WTC11 (cell line): ENCODE results near the gene NPTX1. TPM values are rescaled to one million over a fixed set of nuclear protein-coding genes. Genes with fewer than 3 reads are reported as not detected.

Source experiments
- ATAC-seq: fragments of 200-7000 bp; cut with Tn5 transposase; 2 replicates; pipeline ENCODE4 v1.10.0; 2021; ENCODE audit warnings: mild to moderate bottlenecking, moderate library complexity
- CTCF ChIA-PET: fragments of 300-600 bp; sonication (Branson Sonifier 250); formaldehyde crosslinking; loops from one replicate; lab custom pipeline; 2021; ENCODE audit warnings: antibody characterized with exemption; lab: Charles Lee
- POLR2A ChIA-PET: fragments of 350-600 bp; sonication (Branson Sonifier 250); formaldehyde crosslinking; loops from one replicate; lab custom pipeline; 2021; ENCODE audit warnings: antibody characterized with exemption; lab: Charles Lee
- DNase-seq: peaks from one replicate; pipeline ENCODE4 v3.0.0; 2021; ENCODE audit warnings: low spot score
- H3K27ac Mint-ChIP-seq: 2 replicates; pipeline ENCODE4 v1.8.0; 2021; ENCODE audit warnings: mixed read lengths
- H3K27me3 Mint-ChIP-seq: 2 replicates; pipeline ENCODE4 v1.8.0; 2021; ENCODE audit warnings: low read depth, mild to moderate bottlenecking, moderate library complexity, mixed read lengths
- H3K36me3 Mint-ChIP-seq: 2 replicates; pipeline ENCODE4 v1.8.0; 2021; ENCODE audit warnings: mixed read lengths
- H3K4me1 Mint-ChIP-seq: 2 replicates; pipeline ENCODE4 v1.8.0; 2022; ENCODE audit warnings: mixed read lengths
- H3K4me3 Mint-ChIP-seq: 2 replicates; pipeline ENCODE4 v1.8.0; 2021; ENCODE audit warnings: mild to moderate bottlenecking, moderate library complexity, mixed read lengths
- H3K9me3 Mint-ChIP-seq: 2 replicates; pipeline ENCODE4 v1.8.0; 2021; ENCODE audit warnings: mixed read lengths
- E2F5 ChIP-seq: sonication (generic); formaldehyde crosslinking; IDR thresholded peaks from 2 replicates; pipeline ENCODE4 v1.8.1; 2022; ENCODE audit warnings: mild to moderate bottlenecking, moderate library complexity, missing genetic modification reagents
- ETV6 ChIP-seq: sonication (generic); formaldehyde crosslinking; IDR thresholded peaks from 2 replicates; pipeline ENCODE4 v1.8.1; 2022; ENCODE audit warnings: mild to moderate bottlenecking, missing genetic modification reagents
- KAT7 ChIP-seq: sonication (generic); formaldehyde crosslinking; IDR thresholded peaks from 2 replicates; pipeline ENCODE4 v1.8.1; 2023; ENCODE audit warnings: missing genetic modification reagents, mild to moderate bottlenecking, borderline replicate concordance
- MLX ChIP-seq: sonication (generic); formaldehyde crosslinking; IDR thresholded peaks from 2 replicates; pipeline ENCODE4 v1.8.1; 2023; ENCODE audit warnings: mild to moderate bottlenecking, missing genetic modification reagents, moderate library complexity
- MYBL2 ChIP-seq: sonication (generic); formaldehyde crosslinking; IDR thresholded peaks from 2 replicates; pipeline ENCODE4 v1.8.1; 2023; ENCODE audit warnings: mild to moderate bottlenecking, moderate library complexity, missing genetic modification reagents
- NFYB ChIP-seq: sonication (generic); formaldehyde crosslinking; conservative IDR thresholded peaks from 2 replicates; pipeline ENCODE4 v1.8.0; 2022; ENCODE audit warnings: low read depth, missing genetic modification reagents
- OVOL2 ChIP-seq: fragments of 250-450 bp; sonication (Bioruptor Pico); IDR thresholded peaks from 2 replicates; pipeline ENCODE4 v1.9.0; 2021; ENCODE audit warnings: mild to moderate bottlenecking, borderline replicate concordance
- RORB ChIP-seq: fragments of 250-450 bp; sonication (Bioruptor Pico); IDR thresholded peaks from 2 replicates; pipeline ENCODE4 v1.9.0; 2021; ENCODE audit warnings: mild to moderate bottlenecking
- SP1 ChIP-seq: sonication (generic); formaldehyde crosslinking; conservative IDR thresholded peaks from 2 replicates; pipeline ENCODE4 v1.8.1; 2022; ENCODE audit warnings: missing genetic modification reagents
- STAT6 ChIP-seq: sonication (generic); formaldehyde crosslinking; conservative IDR thresholded peaks from 2 replicates; pipeline ENCODE4 v1.8.1; 2023; ENCODE audit warnings: mild to moderate bottlenecking, low read depth, missing genetic modification reagents, moderate library complexity
- USF1 ChIP-seq: sonication (generic); formaldehyde crosslinking; IDR thresholded peaks from 2 replicates; pipeline ENCODE4 v1.8.0; 2022; ENCODE audit warnings: mild to moderate bottlenecking, missing genetic modification reagents
- USF2 ChIP-seq: sonication (generic); formaldehyde crosslinking; IDR thresholded peaks from 2 replicates; pipeline ENCODE4 v1.8.1; 2023; ENCODE audit warnings: mild to moderate bottlenecking, missing genetic modification reagents, moderate library complexity
- ZBTB43 ChIP-seq: sonication (generic); formaldehyde crosslinking; IDR thresholded peaks from 2 replicates; pipeline ENCODE4 v1.8.1; 2023; ENCODE audit warnings: mild to moderate bottlenecking, missing genetic modification reagents
- ZNF219 ChIP-seq: sonication (generic); formaldehyde crosslinking; IDR thresholded peaks from 2 replicates; pipeline ENCODE4 v1.8.0; 2023; ENCODE audit warnings: missing genetic modification reagents, mild to moderate bottlenecking, borderline replicate concordance
- ZNF425 ChIP-seq: fragments of 250-450 bp; sonication (Bioruptor Pico); conservative IDR thresholded peaks from 2 replicates; pipeline ENCODE4 v1.9.0; 2021; ENCODE audit warnings: mild to moderate bottlenecking
- ZNF532 ChIP-seq: fragments of 250-450 bp; sonication (Bioruptor Pico); IDR thresholded peaks from 2 replicates; pipeline ENCODE4 v1.9.0; 2021; ENCODE audit warnings: mild to moderate bottlenecking, borderline replicate concordance
- ZSCAN18 ChIP-seq: fragments of 250-450 bp; sonication (Bioruptor Pico); IDR thresholded peaks from 2 replicates; pipeline ENCODE4 v2.1.2; 2022; ENCODE audit warnings: mild to moderate bottlenecking, moderate library complexity
- total RNA-seq: library from RNA; stranded (reverse); gene quantifications from 3 replicates; pipeline ENCODE4 v1.2.3, GENCODE V29; 2021

The NPTX1 gene
- total RNA-seq, 1 experiment from 2014 or later: 15.1 TPM

GRCh38 chr17:80457236-80457856 is 19.1 kb downstream of the NPTX1 start (continued):
- no peak for TF ChIP-seq ZNF219 (CRISPR knock-in tag)
- no peak for TF ChIP-seq USF1 (CRISPR knock-in tag)

GRCh38 chr17:80456465-80457235 is 19.8 kb downstream of the NPTX1 start:
- ATAC-seq (no peak), DNase-seq (no peak)
- Mint-ChIP-seq H3K36me3 (no peaks in the 10 kb centered on the region), H3K4me3 (no peak overlapping the region), H3K27me3 (peaks cover 39% of the 10 kb centered on the region), H3K4me1 (peaks cover 15% of the 10 kb centered on the region), H3K9me3 (no peaks in the 10 kb centered on the region), H3K27ac (no peak overlapping the region)
- TF ChIP-seq OVOL2 (CRISPR knock-in tag) (no peak), E2F5 (CRISPR knock-in tag) (no peak), ZBTB43 (CRISPR knock-in tag) (no peak), ZNF532 (CRISPR knock-in tag) (no peak), NFYB (CRISPR knock-in tag) (no peak), ZNF219 (CRISPR knock-in tag) (no peak), USF2 (no peak), ZNF425 (CRISPR knock-in tag) (no peak), STAT6 (no peak), MLX (CRISPR knock-in tag) (no peak), MYBL2 (CRISPR knock-in tag) (no peak), ETV6 (CRISPR knock-in tag) (no peak), KAT7 (CRISPR knock-in tag) (no peak), ZSCAN18 (CRISPR knock-in tag) (no peak), SP1 (CRISPR knock-in tag) (no peak), RORB (no peak)
- ChIA-PET CTCF (interaction anchor here (2.1 to 2.5 kb wide), 2 partner anchors 29 to 119 kb away, joined by 9 to 24 read pairs; no protein-coding TSS in a partner anchor), POLR2A (interaction anchor here (0.7 kb wide), 1 partner anchor 14 kb away, joined by 5 read pairs; no protein-coding TSS in a partner anchor)
